Neural progenitor cell (in vitro differentiated cells): ENCODE results near the gene PPM1K. TPM values are rescaled to one million over a fixed set of nuclear protein-coding genes. Genes with fewer than 3 reads are reported as not detected.

ENCODE experiments used
- DNase-seq: peaks from one replicate; pipeline ENCODE4 v3.0.0-alpha.2; 2016; ENCODE audit warnings: low spot score
- H2AFZ ChIP-seq: fragments of 200-600 bp; sonication (generic); replicated peaks from 2 replicates; pipeline ENCODE4 v1.6.1; 2016; ENCODE audit warnings: antibody characterized with exemption
- H3F3A ChIP-seq: fragments of 200-600 bp; sonication (generic); 2 replicates; pipeline ENCODE4 v1.6.1; 2016; ENCODE audit warnings: antibody characterized with exemption, low read depth
- H3K27ac ChIP-seq: fragments of 200-600 bp; sonication (generic); 2 replicates; pipeline ENCODE4 v1.5.1; 2016; ENCODE audit warnings: mild to moderate bottlenecking
- H3K27me3 ChIP-seq: fragments of 200-600 bp; sonication (generic); 2 replicates; pipeline ENCODE4 v1.6.1; 2016; ENCODE audit warnings: mild to moderate bottlenecking, moderate library complexity
- H3K36me3 ChIP-seq: fragments of 200-600 bp; sonication (generic); 2 replicates; pipeline ENCODE4 v1.5.1; 2016
- H3K4me1 ChIP-seq: fragments of 200-600 bp; sonication (generic); 2 replicates; pipeline ENCODE4 v1.6.1; 2016; ENCODE audit warnings: mixed run types
- H3K4me2 ChIP-seq: fragments of 200-600 bp; sonication (generic); 2 replicates; pipeline ENCODE4 v1.6.1; 2016
- H3K4me3 ChIP-seq: fragments of 200-600 bp; sonication (generic); 2 replicates; pipeline ENCODE4 v1.5.1; 2016
- H3K79me2 ChIP-seq: fragments of 200-600 bp; sonication (generic); 2 replicates; pipeline ENCODE4 v1.6.1; 2016; ENCODE audit warnings: low read depth
- H3K9ac ChIP-seq: fragments of 200-600 bp; sonication (generic); 2 replicates; pipeline ENCODE4 v1.6.1; 2016
- H3K9me3 ChIP-seq: fragments of 200-600 bp; sonication (generic); 2 replicates; pipeline ENCODE4 v1.5.1; 2016; ENCODE audit warnings: low read depth
- H4K20me1 ChIP-seq: fragments of 200-600 bp; sonication (generic); 2 replicates; pipeline ENCODE4 v1.6.1; 2016; ENCODE audit warnings: low read depth
- H3K27ac Mint-ChIP-seq: 3 replicates; pipeline ENCODE4 v1.8.0; 2021; ENCODE audit warnings: mixed read lengths
- H3K27me3 Mint-ChIP-seq: 2 replicates; pipeline ENCODE4 v1.8.0; 2022; ENCODE audit warnings: low read depth, mild to moderate bottlenecking, inconsistent platforms, moderate library complexity, mixed read lengths; ENCODE audit not compliant: insufficient read depth
- H3K36me3 Mint-ChIP-seq: 3 replicates; pipeline ENCODE4 v1.8.0; 2021; ENCODE audit warnings: mixed read lengths
- H3K4me1 Mint-ChIP-seq: 3 replicates; pipeline ENCODE4 v1.8.0; 2021; ENCODE audit warnings: mixed read lengths
- H3K4me3 Mint-ChIP-seq: 3 replicates; pipeline ENCODE4 v1.8.0; 2021; ENCODE audit warnings: mild to moderate bottlenecking, moderate library complexity, mixed read lengths
- H3K9me3 Mint-ChIP-seq: 3 replicates; pipeline ENCODE4 v1.8.0; 2020; ENCODE audit warnings: mixed read lengths
- CTCF ChIP-seq: fragments of 200-600 bp; sonication (generic); IDR thresholded peaks from 2 replicates; pipeline ENCODE4 v1.5.1; 2017; ENCODE audit warnings: antibody characterized with exemption, mild to moderate bottlenecking
- EZH2 ChIP-seq: fragments of 200-600 bp; sonication (generic); IDR thresholded peaks from 2 replicates; pipeline ENCODE4 v1.6.1; 2017; ENCODE audit warnings: antibody characterized with exemption, mild to moderate bottlenecking, moderate library complexity
- EZH2phosphoT487 ChIP-seq: fragments of 200-600 bp; sonication (generic); IDR thresholded peaks from 2 replicates; pipeline ENCODE4 v1.6.1; 2017; ENCODE audit warnings: antibody characterized with exemption
- total RNA-seq: library from RNA; depleted of rRNA; stranded (reverse); fragments of >200 nt; gene quantifications from 2 replicates; pipeline ENCODE4 v1.2.3, GENCODE V29; 2015; ENCODE audit warnings: low replicate concordance

Gene PPM1K
- total RNA-seq, 1 donor from 2014 or later, result 7.3 TPM

DNA sequence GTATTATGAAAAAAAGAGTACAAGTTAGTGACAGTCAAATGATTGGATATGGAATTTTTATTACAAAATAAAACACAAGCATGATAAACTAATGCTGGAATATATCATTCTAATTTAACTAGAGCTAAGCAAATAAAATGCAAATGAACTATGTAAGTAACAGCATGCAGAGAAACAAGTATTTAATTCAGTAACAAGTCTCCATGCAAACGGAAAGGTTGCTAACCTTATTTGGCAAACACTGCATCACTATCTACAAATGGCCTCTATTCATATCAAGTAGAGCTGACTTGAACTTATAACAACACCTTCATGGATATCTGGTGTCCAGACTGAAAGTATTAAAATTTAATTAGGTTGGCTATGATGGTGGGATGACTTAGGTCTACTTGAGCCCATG, 15.4 kb downstream of the PPM1K start:
- no peak for DNase-seq
- Mint-ChIP-seq H3K4me3 (no peak overlapping the region), H3K4me1 (no peaks in the 10 kb centered on the region), H3K27ac (no peak overlapping the region), H3K27me3 (no peaks in the 10 kb centered on the region), H3K9me3 (no peaks in the 10 kb centered on the region), H3K36me3 (peaks cover 2% of the 10 kb centered on the region)
- Histone ChIP-seq H3K9ac (no peak overlapping the region), H3K27ac (no peak overlapping the region), H3K36me3 (no peaks in the 10 kb centered on the region), H3K79me2 (no peaks in the 10 kb centered on the region), H3K4me2 (no peak overlapping the region), H2AFZ (no peak overlapping the region), H3F3A (no peaks in the 10 kb centered on the region), H3K4me3 (no peak overlapping the region), H3K4me1 (no peaks in the 10 kb centered on the region), H3K27me3 (no peaks in the 10 kb centered on the region), H3K9me3 (no peaks in the 10 kb centered on the region), H4K20me1 (no peaks in the 10 kb centered on the region)
- TF ChIP-seq EZH2 (no peak), EZH2phosphoT487 (no peak), CTCF (no peak)

DNA sequence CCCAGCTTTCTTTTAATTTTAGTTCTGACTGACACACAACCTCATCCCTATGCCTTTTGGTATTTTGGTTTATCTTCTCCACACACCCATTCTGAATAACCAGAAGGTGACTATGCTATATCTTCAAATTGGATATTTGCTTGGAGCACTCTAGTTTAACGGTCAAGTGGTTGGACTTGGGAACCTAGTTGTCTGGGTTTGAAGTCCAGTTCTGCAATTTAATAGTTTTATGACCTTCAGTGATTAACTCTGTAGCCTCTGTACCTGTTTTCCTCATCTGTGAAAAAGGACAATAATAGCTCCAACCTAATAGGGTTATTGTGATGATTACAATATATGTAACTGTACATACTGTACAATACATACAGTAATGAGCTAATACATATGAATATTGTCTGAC, 20.0 kb downstream of the PPM1K start:
- Histone ChIP-seq H3K4me2 (no peak overlapping the region), H3K4me1 (no peaks in the 10 kb centered on the region), H3K79me2 (no peaks in the 10 kb centered on the region), H3K4me3 (no peak overlapping the region), H3K9ac (no peak overlapping the region), H4K20me1 (no peaks in the 10 kb centered on the region), H3K9me3 (no peaks in the 10 kb centered on the region), H3K27me3 (no peaks in the 10 kb centered on the region), H3K27ac (no peak overlapping the region), H3K36me3 (no peaks in the 10 kb centered on the region), H2AFZ (no peak overlapping the region), H3F3A (no peaks in the 10 kb centered on the region)
- no peak for DNase-seq
- Mint-ChIP-seq H3K36me3 (peaks cover 2% of the 10 kb centered on the region), H3K4me3 (no peak overlapping the region), H3K4me1 (no peaks in the 10 kb centered on the region), H3K27ac (no peak overlapping the region), H3K27me3 (no peaks in the 10 kb centered on the region), H3K9me3 (no peaks in the 10 kb centered on the region)
- TF ChIP-seq EZH2, result no peak
- TF ChIP-seq EZH2phosphoT487, result no peak
- no peak for TF ChIP-seq CTCF

- Mint-ChIP-seq H3K9me3 (no peaks in the 10 kb centered on the region), H3K4me1 (no peaks in the 10 kb centered on the region), H3K27ac (no peak overlapping the region), H3K4me3 (no peak overlapping the region), H3K36me3 (no peaks in the 10 kb centered on the region), H3K27me3 (peaks cover 2% of the 10 kb centered on the region)
- Histone ChIP-seq H2AFZ (no peak overlapping the region), H3K79me2 (no peaks in the 10 kb centered on the region), H3K27me3 (no peaks in the 10 kb centered on the region), H3F3A (no peaks in the 10 kb centered on the region), H3K4me2 (no peak overlapping the region), H3K4me1 (no peaks in the 10 kb centered on the region), H3K9me3 (no peaks in the 10 kb centered on the region), H3K27ac (no peak overlapping the region), H3K4me3 (no peak overlapping the region), H4K20me1 (no peaks in the 10 kb centered on the region), H3K9ac (no peak overlapping the region), H3K36me3 (no peaks in the 10 kb centered on the region)
- no peak for DNase-seq
- TF ChIP-seq EZH2 (no peak), EZH2phosphoT487 (no peak), CTCF (no peak)
Observed at GRCh38 chr4:88257726-88258125, 26.6 kb downstream of the PPM1K start.

GRCh38 chr4:88255111-88255510, 29.2 kb downstream of the PPM1K start:
- no peaks in the 10 kb centered on the region for H3K9me3 Mint-ChIP-seq

More at GRCh38 chr4:88255111-88255510, 29.2 kb downstream of the PPM1K start:
- no peak overlapping the region for H3K4me3 Mint-ChIP-seq
- no peaks in the 10 kb centered on the region for H3K9me3 ChIP-seq
- no peaks in the 10 kb centered on the region for H3K36me3 Mint-ChIP-seq
- no peaks in the 10 kb centered on the region for H3K4me1 Mint-ChIP-seq
- no peak overlapping the region for H3K9ac ChIP-seq
- H3K4me1 ChIP-seq, result no peaks in the 10 kb centered on the region
- H3K4me3 ChIP-seq, result no peak overlapping the region
- H3K27me3 ChIP-seq, result no peaks in the 10 kb centered on the region
- H4K20me1 ChIP-seq, result no peaks in the 10 kb centered on the region
- no peak overlapping the region for H3K4me2 ChIP-seq
- TF ChIP-seq CTCF (no peak), EZH2 (no peak), EZH2phosphoT487 (no peak)
- DNase-seq, result no peak
- H3K79me2 ChIP-seq, result no peaks in the 10 kb centered on the region
- no peaks in the 10 kb centered on the region for H3F3A ChIP-seq
- H3K36me3 ChIP-seq, result no peaks in the 10 kb centered on the region
- no peak overlapping the region for H3K27ac ChIP-seq
- H3K27ac Mint-ChIP-seq, result no peak overlapping the region
- peaks cover 2% of the 10 kb centered on the region for H3K27me3 Mint-ChIP-seq
- no peak overlapping the region for H2AFZ ChIP-seq
